B cell (primary cell): ENCODE data around the gene HHAT. TPM values are rescaled to one million over a fixed set of nuclear protein-coding genes. Genes with fewer than 3 reads are reported as not detected.

Experiments used
- ATAC-seq: fragments of 200-7000 bp; cut with Tn5 transposase; one replicate; pipeline ENCODE4 v1.10.0; 2021; ENCODE audit warnings: low read depth, mild to moderate bottlenecking, moderate number of reproducible peaks, moderate library complexity
- CTCF ChIA-PET: fragments of 350-600 bp; sonication (Branson Sonifier 250); formaldehyde crosslinking; loops from one replicate; lab custom pipeline; 2021; ENCODE audit warnings: antibody characterized with exemption, inconsistent platforms; lab: Charles Lee
- POLR2A ChIA-PET: fragments of 350-600 bp; sonication (Branson Sonifier 250); formaldehyde crosslinking; loops from one replicate; lab custom pipeline; 2021; ENCODE audit warnings: antibody characterized with exemption; lab: Charles Lee
- DNase-seq: peaks from one replicate; pipeline ENCODE4 v3.0.0; 2013
- H2AFZ ChIP-seq: 2 replicates; pipeline ENCODE4 v1.6.1; 2012; ENCODE audit warnings: mild to moderate bottlenecking, low read depth, low read length; ENCODE audit not compliant: insufficient read depth, poor library complexity, severe bottlenecking
- H3K27ac ChIP-seq, 2 donors: 1 replicate in 1 of 2; 2 replicates in 1 of 2; pipeline ENCODE4 v1.5.1; 2012 to 2013; ENCODE audit warnings: low read length in 2 of 2, mild to moderate bottlenecking in 2 of 2, moderate library complexity in 1 of 2
- H3K27me3 ChIP-seq, 4 experiments: fragments of 200-600 bp in 1 of 4; sonication (generic) in 1 of 4; replicated peaks in 1 of 4; 1 replicate in 2 of 4; 2 replicates in 2 of 4; pipeline versions ENCODE4 v1.6.1 to v1.7.0; 2013 to 2016; ENCODE audit warnings: low read length in 3 of 4, mild to moderate bottlenecking in 2 of 4, mixed read lengths in 1 of 4, moderate library complexity in 1 of 4; ENCODE audit not compliant: insufficient read depth in 4 of 4, control insufficient read depth in 3 of 4; ENCODE audit errors: control extremely low read depth in 1 of 4
- H3K36me3 ChIP-seq, 2 experiments: replicated peaks in 1 of 2; 1 replicate in 1 of 2; 2 replicates in 1 of 2; pipeline versions ENCODE4 v1.6.1 to v1.7.1; 2013; ENCODE audit warnings: low read length in 1 of 2; ENCODE audit not compliant: insufficient read depth in 2 of 2, control insufficient read depth in 1 of 2; ENCODE audit errors: control extremely low read depth in 1 of 2, extremely low read depth in 1 of 2
- H3K4me1 ChIP-seq, 2 donors: fragments of 200-600 bp in 1 of 2; sonication (generic) in 1 of 2; 1 replicate in 1 of 2; 2 replicates in 1 of 2; pipeline versions ENCODE4 v1.5.1 to v1.6.1; 2013 to 2017; ENCODE audit warnings: low read length in 2 of 2; ENCODE audit not compliant: control insufficient read depth in 2 of 2, insufficient read depth in 2 of 2
- H3K4me2 ChIP-seq: replicated peaks from 2 replicates; pipeline ENCODE3; 2012; ENCODE audit warnings: mild to moderate bottlenecking, low read depth, low read length; ENCODE audit not compliant: poor library complexity, severe bottlenecking
- H3K4me3 ChIP-seq, 5 experiments: fragments of 200-600 bp in 1 of 5; sonication (generic) in 1 of 5; 1 replicate in 3 of 5; 2 replicates in 2 of 5; pipeline versions ENCODE4 v1.5.1 to v1.7.0; 2011 to 2016; ENCODE audit warnings: low read length in 4 of 5, mild to moderate bottlenecking in 4 of 5, low read depth in 2 of 5, control low read depth in 1 of 5, moderate library complexity in 1 of 5; ENCODE audit not compliant: insufficient read depth in 1 of 5; ENCODE audit errors: control extremely low read depth in 1 of 5, extremely low read depth in 1 of 5
- H3K79me2 ChIP-seq: fragments of 200-600 bp; sonication (generic); one replicate; pipeline ENCODE4 v1.6.0; 2016; ENCODE audit warnings: low read length; ENCODE audit not compliant: control insufficient read depth, insufficient read depth
- H3K9ac ChIP-seq: fragments of 200-600 bp; sonication (generic); 2 replicates; pipeline ENCODE4 v1.6.1; 2017; ENCODE audit warnings: mild to moderate bottlenecking, low read length, moderate library complexity
- H3K9me3 ChIP-seq, 3 donors: one replicate each; pipeline versions ENCODE4 v1.6.1 to v1.7.1; 2013; ENCODE audit warnings: low read length in 2 of 3; ENCODE audit not compliant: control insufficient read depth in 2 of 3, insufficient read depth in 1 of 3; ENCODE audit errors: control extremely low read depth in 1 of 3
- H4K20me1 ChIP-seq: 2 replicates; pipeline ENCODE4 v1.6.0; 2012; ENCODE audit warnings: mild to moderate bottlenecking, low read length; ENCODE audit not compliant: insufficient read depth, control insufficient read depth, poor library complexity, severe bottlenecking
- H3K27ac Mint-ChIP-seq: one replicate; pipeline ENCODE4 v1.8.0; 2021; ENCODE audit warnings: mixed read lengths
- H3K27me3 Mint-ChIP-seq: one replicate; pipeline ENCODE4 v1.8.0; 2021; ENCODE audit warnings: mixed read lengths
- H3K4me1 Mint-ChIP-seq: one replicate; pipeline ENCODE4 v1.8.0; 2021; ENCODE audit warnings: mixed read lengths
- H3K4me3 Mint-ChIP-seq: one replicate; pipeline ENCODE4 v1.8.0; 2021; ENCODE audit warnings: mixed read lengths
- H3K9me3 Mint-ChIP-seq: one replicate; pipeline ENCODE4 v1.8.0; 2022; ENCODE audit warnings: mixed read lengths; ENCODE audit not compliant: insufficient read depth
- EZH2 ChIP-seq: IDR thresholded peaks from 2 replicates; pipeline ENCODE4 v1.6.1; 2012; ENCODE audit warnings: borderline replicate concordance, low read depth, mild to moderate bottlenecking, moderate library complexity, low read length; ENCODE audit not compliant: insufficient read depth, poor library complexity, severe bottlenecking
- WGBS: methylation state at CpG from one replicate; pipeline ENCODE4 v1.1.5; 2013; ENCODE audit warnings: missing lambda C conversion rate; ENCODE audit not compliant: insufficient coverage; 5-methylcytosine and 5-hydroxymethylcytosine counted together
- intact Hi-C: fragments of 100-400 bp; cut with micrococcal nuclease; formaldehyde crosslinking; loops from one replicate; pipeline ENCODE4 v1.10.0; 2022
- polyA plus RNA-seq: library from polyadenylated mRNA; depleted of rRNA; stranded (reverse); fragments of >200 nt; gene quantifications from 2 replicates; pipeline ENCODE4 v1.2.3, GENCODE V29; 2012
- total RNA-seq, 2 donors: library from RNA; stranded (reverse); fragments of 120-200 nt in 1 of 2; gene quantifications; 1 replicate in 1 of 2; 2 replicates in 1 of 2; pipeline versions ENCODE4 v1.2.3 to v1.2.4, GENCODE V29; 2013 to 2022
- TF ChIP-seq, protein P1 (sequence below): fragments of 200-600 bp; IDR thresholded peaks from one replicate; pipeline ENCODE4 v1.8.0; 2022; ENCODE audit warnings: antibody characterized with exemption, mild to moderate bottlenecking

Gene HHAT
- total and polyA plus RNA-seq, 2 donors (not counting 1 experiment from before 2014, with no cell fraction given) = 4.0 to 28.2 TPM

DNA sequence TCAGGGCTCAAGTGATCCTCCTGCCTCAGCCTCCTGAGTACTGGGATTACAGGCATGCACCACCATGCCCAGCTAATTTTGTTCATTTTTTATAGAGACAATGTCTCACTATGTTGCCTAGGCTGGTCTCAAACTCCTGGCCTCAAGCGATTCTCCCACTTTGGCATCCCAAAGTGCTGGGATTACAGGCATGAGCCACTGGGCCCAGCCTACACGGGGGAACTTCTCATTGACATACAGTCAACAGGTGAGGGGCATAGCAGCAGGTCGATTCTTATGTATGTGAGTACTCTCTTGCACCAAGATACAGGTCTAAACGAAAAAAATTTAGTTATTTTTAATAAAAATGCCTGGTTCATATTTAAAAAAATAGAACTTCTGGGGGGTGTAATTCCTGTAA is 39.5 kb upstream of the HHAT start:
- ATAC-seq (no peak), DNase-seq (no peak)
- Histone ChIP-seq H3K27ac (no peak overlapping the region), H3K79me2 (no peaks in the 10 kb centered on the region), H3K4me1 (peaks cover 12 to 14% of the 10 kb centered on the region in 2 donors), H3K36me3 (no peaks in the 10 kb centered on the region), H3K9ac (no peak overlapping the region), H4K20me1 (no peaks in the 10 kb centered on the region), H3K4me2 (no peak overlapping the region), H3K9me3 (no peaks in the 10 kb centered on the region), H2AFZ (no peak overlapping the region), H3K27me3 (peaks cover 0 to 37% (median 26%) of the 10 kb centered on the region in 4 experiments), H3K4me3 (no peak overlapping the region)
- POLR2A ChIA-PET = no interaction called here
- Mint-ChIP-seq H3K27ac (no peak overlapping the region), H3K4me3 (no peak overlapping the region), H3K27me3 (peaks cover 55% of the 10 kb centered on the region), H3K4me1 (peaks cover 3% of the 10 kb centered on the region), H3K9me3 (no peaks in the 10 kb centered on the region)
- intact Hi-C loops = no loop called here
- no peak for TF ChIP-seq EZH2
- TF ChIP-seq, protein P1, sequence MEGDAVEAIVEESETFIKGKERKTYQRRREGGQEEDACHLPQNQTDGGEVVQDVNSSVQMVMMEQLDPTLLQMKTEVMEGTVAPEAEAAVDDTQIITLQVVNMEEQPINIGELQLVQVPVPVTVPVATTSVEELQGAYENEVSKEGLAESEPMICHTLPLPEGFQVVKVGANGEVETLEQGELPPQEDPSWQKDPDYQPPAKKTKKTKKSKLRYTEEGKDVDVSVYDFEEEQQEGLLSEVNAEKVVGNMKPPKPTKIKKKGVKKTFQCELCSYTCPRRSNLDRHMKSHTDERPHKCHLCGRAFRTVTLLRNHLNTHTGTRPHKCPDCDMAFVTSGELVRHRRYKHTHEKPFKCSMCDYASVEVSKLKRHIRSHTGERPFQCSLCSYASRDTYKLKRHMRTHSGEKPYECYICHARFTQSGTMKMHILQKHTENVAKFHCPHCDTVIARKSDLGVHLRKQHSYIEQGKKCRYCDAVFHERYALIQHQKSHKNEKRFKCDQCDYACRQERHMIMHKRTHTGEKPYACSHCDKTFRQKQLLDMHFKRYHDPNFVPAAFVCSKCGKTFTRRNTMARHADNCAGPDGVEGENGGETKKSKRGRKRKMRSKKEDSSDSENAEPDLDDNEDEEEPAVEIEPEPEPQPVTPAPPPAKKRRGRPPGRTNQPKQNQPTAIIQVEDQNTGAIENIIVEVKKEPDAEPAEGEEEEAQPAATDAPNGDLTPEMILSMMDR = no peak
- no CpG with 5 or more reads among the region's 4 CpGs for WGBS
- CTCF ChIA-PET = no interaction called here

GRCh38 chr1:210291081-210291764 is 37.5 kb upstream of the HHAT start:
- H3K4me3 Mint-ChIP-seq = no peak overlapping the region
- no peaks in the 10 kb centered on the region for H3K36me3 ChIP-seq
- peaks cover 3% of the 10 kb centered on the region for H3K4me1 Mint-ChIP-seq
- TF ChIP-seq, protein P1 = no peak
- TF ChIP-seq EZH2 = no peak
- no peak overlapping the region for H3K9ac ChIP-seq
- H4K20me1 ChIP-seq = no peaks in the 10 kb centered on the region
- DNase-seq = no peak
- no peaks in the 10 kb centered on the region for H3K9me3 Mint-ChIP-seq
- CTCF ChIA-PET = interaction anchor here (0.7 kb wide), 1 partner anchor 200 kb away, joined by 3 read pairs; no protein-coding TSS in a partner anchor
- H2AFZ ChIP-seq = no peak overlapping the region
- no peaks in the 10 kb centered on the region for H3K79me2 ChIP-seq
- H3K27ac ChIP-seq = no peak overlapping the region
- peaks cover 0 to 41% (median 25%) of the 10 kb centered on the region in 4 experiments for H3K27me3 ChIP-seq
- ATAC-seq = no peak
- no peak overlapping the region for H3K27ac Mint-ChIP-seq
- no peaks in the 10 kb centered on the region for H3K9me3 ChIP-seq
- H3K4me2 ChIP-seq = peak overlapping the region; percentile 76
- WGBS = 82% methylated on average over 3 of the region's 8 CpGs
- intact Hi-C loops = no loop called here
- POLR2A ChIA-PET = no interaction called here
- H3K4me1 ChIP-seq = peaks cover 12 to 14% of the 10 kb centered on the region in 2 donors
- H3K4me3 ChIP-seq = no peak overlapping the region
- H3K27me3 Mint-ChIP-seq = peaks cover 49% of the 10 kb centered on the region
